ENCODE measurements around the gene MEX3A.
"Not testable (repeated sequence)": the region's sequence is repeated elsewhere in the genome, so short reads cannot be mapped to it uniquely, and the experiment has no call there.

MEX3A gene

GRCh38 chr1:156054500-156055280, 27.6 kb downstream of the MEX3A start, which contains the start of gene LAMTOR2:
Gene LAMTOR2 (plus strand): TSS chr1:156054782. CDS start chr1:156054890, 108 bp downstream.
- peak; percentile 82 to 99 (median 97) for DNase-seq

- DNase-seq: peak in 13 of 14 donors; percentile 50 to 89 (median 82)
Observed at GRCh38 chr1:156053768-156054499, 28.3 kb downstream of the MEX3A start, which contains the start of gene UBQLN4. Gene UBQLN4 (minus strand): TSS chr1:156053798. CDS start chr1:156053701, 97 bp downstream.

- DNase-seq: peak in 9 of 14 donors; percentile 35 to 73 (median 53)
Observed at GRCh38 chr1:156052862-156053767, 29.1 kb downstream of the MEX3A start.

GRCh38 chr1:156051011-156051725, 31.1 kb downstream of the MEX3A start:
- DNase-seq: no peak

- DNase-seq: peak in 1 of 14 donors; percentile 56
Observed at GRCh38 chr1:156050376-156050775, 31.9 kb downstream of the MEX3A start.

GRCh38 chr1:156048663-156049258, 33.5 kb downstream of the MEX3A start:
- no peak for DNase-seq

GRCh38 chr1:156045076-156045475, 37.2 kb downstream of the MEX3A start:
- DNase-seq: no peak

GRCh38 chr1:156042828-156043227, 39.4 kb downstream of the MEX3A start:
- DNase-seq: no peak

- DNase-seq: not testable (repeated sequence)
Observed at GRCh38 chr1:156034991-156035390, 47.3 kb downstream of the MEX3A start.

- DNase-seq: no peak
Observed at GRCh38 chr1:156033011-156033410, 49.3 kb downstream of the MEX3A start.

- DNase-seq: no peak
Observed at GRCh38 chr1:156026588-156026987, 55.7 kb downstream of the MEX3A start.

- no peak for DNase-seq
Observed at GRCh38 chr1:156025876-156026275, 56.4 kb downstream of the MEX3A start.

- DNase-seq: no peak
Observed at GRCh38 chr1:156024801-156025200, 57.5 kb downstream of the MEX3A start.
